Neural crest cell (in vitro differentiated cells): Measurements from ENCODE around the gene NPTN. TPM values are rescaled to one million over a fixed set of nuclear protein-coding genes. Genes with fewer than 3 reads are reported as not detected.

Experiments
- DNase-seq: peaks from one replicate; pipeline ENCODE4 v3.0.0; 2021; ENCODE audit warnings: low read depth, mixed read lengths, low spot score
- H3K27ac Mint-ChIP-seq: one replicate; pipeline ENCODE4 v1.8.0; 2021; ENCODE audit warnings: mild to moderate bottlenecking, mixed read lengths; ENCODE audit not compliant: unreplicated experiment
- H3K27me3 Mint-ChIP-seq: 2 replicates; pipeline ENCODE4 v1.8.0; 2021; ENCODE audit warnings: low read depth, mild to moderate bottlenecking, mixed read lengths
- H3K36me3 Mint-ChIP-seq: 2 replicates; pipeline ENCODE4 v1.8.0; 2021; ENCODE audit warnings: low read depth, mild to moderate bottlenecking, mixed read lengths
- H3K4me1 Mint-ChIP-seq: 2 replicates; pipeline ENCODE4 v1.8.0; 2021; ENCODE audit warnings: mixed read lengths
- H3K4me3 Mint-ChIP-seq: one replicate; pipeline ENCODE4 v1.8.0; 2021; ENCODE audit warnings: mild to moderate bottlenecking, mixed read lengths
- H3K9me3 Mint-ChIP-seq: 2 replicates; pipeline ENCODE4 v1.8.0; 2021; ENCODE audit warnings: mixed read lengths
- total RNA-seq: library from RNA; stranded (reverse); gene quantifications from 2 replicates; pipeline ENCODE4 v1.2.1, GENCODE V29; 2021
- TF ChIP-seq, protein P1 (sequence below): fragments of 200-600 bp; sonication (generic); conservative IDR thresholded peaks from 2 replicates; pipeline ENCODE4 v1.5.0; 2021; ENCODE audit warnings: antibody characterized with exemption, mild to moderate bottlenecking

The NPTN gene
- total RNA-seq, 1 donor from 2014 or later: 54.9 TPM

DNA sequence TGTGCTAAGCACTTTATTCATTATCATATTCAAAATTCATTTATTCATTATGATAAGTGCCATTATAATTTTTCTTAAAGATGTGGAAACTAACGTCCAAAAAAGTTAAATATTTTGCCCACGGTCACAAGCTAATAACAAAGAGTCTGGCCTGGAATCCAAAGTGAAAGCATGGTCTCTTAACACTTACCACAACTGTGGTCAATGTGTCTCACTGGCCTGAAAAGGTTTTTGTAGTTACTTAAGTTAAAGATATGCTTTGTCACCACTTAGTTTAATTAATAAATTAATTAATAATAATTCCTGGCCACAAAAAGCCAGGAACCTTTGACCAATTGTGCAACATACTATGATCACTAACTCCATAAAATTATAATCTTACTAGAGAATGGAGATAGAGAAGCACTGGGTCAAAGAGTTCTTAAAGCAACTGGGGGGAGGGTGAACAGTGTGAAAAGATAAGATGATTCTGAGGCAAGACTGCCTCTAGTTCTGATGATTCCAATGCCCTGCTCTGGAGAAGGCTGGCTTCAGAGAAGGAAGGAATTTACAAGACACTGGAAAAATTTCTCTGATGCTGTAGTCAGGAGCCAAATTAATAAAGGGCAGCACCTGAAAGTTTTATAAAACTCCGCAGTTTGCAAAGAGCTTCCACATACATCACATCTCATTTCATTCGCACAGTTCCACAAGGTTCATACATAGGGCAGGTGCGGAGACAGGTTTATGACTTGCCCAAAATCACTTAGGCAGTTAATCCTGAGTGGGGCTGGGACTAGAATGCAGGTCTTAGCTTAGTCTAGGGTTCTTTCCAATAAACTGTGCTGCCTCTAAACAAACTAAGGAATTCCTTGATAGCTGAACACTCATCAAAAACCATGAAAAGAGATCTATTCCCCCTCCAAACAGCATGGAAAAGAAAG, 32.5 kb downstream of the NPTN start:
- no peak for DNase-seq
- Mint-ChIP-seq H3K36me3 (peaks cover 3% of the 10 kb centered on the region), H3K27ac (no peak overlapping the region), H3K4me1 (peaks cover 27% of the 10 kb centered on the region), H3K4me3 (no peak overlapping the region), H3K27me3 (no peaks in the 10 kb centered on the region), H3K9me3 (no peaks in the 10 kb centered on the region)
- TF ChIP-seq, protein P1, sequence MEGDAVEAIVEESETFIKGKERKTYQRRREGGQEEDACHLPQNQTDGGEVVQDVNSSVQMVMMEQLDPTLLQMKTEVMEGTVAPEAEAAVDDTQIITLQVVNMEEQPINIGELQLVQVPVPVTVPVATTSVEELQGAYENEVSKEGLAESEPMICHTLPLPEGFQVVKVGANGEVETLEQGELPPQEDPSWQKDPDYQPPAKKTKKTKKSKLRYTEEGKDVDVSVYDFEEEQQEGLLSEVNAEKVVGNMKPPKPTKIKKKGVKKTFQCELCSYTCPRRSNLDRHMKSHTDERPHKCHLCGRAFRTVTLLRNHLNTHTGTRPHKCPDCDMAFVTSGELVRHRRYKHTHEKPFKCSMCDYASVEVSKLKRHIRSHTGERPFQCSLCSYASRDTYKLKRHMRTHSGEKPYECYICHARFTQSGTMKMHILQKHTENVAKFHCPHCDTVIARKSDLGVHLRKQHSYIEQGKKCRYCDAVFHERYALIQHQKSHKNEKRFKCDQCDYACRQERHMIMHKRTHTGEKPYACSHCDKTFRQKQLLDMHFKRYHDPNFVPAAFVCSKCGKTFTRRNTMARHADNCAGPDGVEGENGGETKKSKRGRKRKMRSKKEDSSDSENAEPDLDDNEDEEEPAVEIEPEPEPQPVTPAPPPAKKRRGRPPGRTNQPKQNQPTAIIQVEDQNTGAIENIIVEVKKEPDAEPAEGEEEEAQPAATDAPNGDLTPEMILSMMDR: no peak

DNA sequence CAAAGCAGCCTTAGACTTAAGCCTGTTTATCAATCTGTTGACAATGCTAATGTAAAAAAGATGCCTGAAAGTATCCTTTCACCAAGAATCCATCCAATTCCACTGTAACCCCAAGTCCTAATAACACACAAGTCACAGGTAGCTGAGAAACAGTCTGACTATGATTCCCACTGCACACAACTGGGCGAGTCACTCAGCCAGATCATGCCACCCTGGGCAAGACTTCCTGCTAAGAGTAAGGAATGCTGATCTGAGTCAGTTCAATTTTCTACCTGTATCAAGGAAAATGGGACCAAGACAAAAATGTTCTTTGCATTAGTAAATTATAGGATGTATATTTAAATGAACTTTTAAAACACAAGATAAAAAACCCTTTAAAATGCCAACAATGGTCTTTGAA, 33.3 kb downstream of the NPTN start:
- Mint-ChIP-seq H3K36me3 (peaks cover 3% of the 10 kb centered on the region), H3K27ac (no peak overlapping the region), H3K4me3 (no peak overlapping the region), H3K27me3 (no peaks in the 10 kb centered on the region), H3K9me3 (no peaks in the 10 kb centered on the region), H3K4me1 (peaks cover 27% of the 10 kb centered on the region)
- TF ChIP-seq, protein P1: no peak
- DNase-seq: no peak

DNA sequence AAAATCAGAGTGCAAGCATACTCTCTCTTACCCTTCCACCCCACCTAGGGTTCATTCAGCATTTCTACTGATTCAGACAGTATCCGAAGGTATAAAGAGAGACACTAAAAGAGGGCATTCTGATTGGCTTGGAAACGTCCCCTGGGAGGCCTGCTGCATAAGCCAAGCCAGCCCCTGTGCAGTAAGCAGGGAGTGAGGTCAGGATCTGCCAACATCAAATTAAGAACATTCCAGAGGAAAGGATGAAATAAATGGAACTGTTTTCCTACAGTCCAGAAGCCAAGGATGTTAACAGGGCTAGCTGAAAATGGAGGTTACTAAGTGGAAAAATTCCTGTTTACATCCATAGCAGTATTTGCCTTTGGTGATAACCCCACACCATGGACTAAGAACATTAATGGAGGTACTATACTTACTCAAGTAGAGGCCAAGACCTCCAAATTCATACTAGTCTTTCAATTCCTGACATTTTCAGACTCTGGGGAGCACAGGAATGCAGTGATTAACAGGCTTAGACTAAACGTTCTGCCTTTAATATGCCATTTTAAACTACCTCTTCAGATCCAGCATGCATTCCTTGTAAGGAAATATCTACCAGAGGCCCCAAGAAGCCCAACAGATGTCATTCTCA, 34.5 kb downstream of the NPTN start:
- Mint-ChIP-seq H3K4me1 (peaks cover 27% of the 10 kb centered on the region), H3K27ac (no peak overlapping the region), H3K9me3 (no peaks in the 10 kb centered on the region), H3K4me3 (no peak overlapping the region), H3K27me3 (no peaks in the 10 kb centered on the region), H3K36me3 (peaks cover 3% of the 10 kb centered on the region)
- TF ChIP-seq, protein P1: no peak
- no peak for DNase-seq

DNA sequence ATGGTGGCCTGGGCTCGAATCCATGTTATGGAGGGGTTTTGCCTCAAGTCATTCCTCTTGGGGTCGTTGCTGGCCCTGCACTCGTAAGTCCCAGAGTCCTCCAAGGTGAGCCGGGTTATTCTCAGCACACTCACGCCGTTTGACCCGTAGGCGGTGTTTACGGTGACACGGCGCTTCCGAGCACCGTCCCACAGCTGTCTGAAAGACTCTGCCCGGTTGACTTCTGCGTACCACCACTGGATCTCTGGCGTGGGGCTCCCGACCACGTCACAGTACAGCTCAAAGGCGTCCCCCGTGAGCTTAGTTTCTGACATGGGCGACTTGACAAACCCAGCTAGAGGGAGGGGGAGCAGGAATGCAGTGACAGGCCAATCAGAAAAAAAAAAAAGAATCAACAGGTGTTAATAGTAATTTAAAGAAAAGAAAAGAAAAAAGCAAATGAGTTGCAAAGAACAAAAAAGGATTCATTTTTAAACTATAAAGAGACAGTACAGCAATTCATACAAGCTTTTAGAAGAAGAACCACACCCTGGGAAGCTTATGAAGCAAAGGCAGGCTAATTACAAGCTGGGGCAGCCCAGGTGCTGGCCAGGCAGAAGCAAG, 36.1 kb downstream of the NPTN start:
- Mint-ChIP-seq H3K9me3 (no peaks in the 10 kb centered on the region), H3K27ac (peak overlapping the region; percentile 19), H3K4me1 (peaks cover 27% of the 10 kb centered on the region), H3K36me3 (peaks cover 3% of the 10 kb centered on the region), H3K27me3 (no peaks in the 10 kb centered on the region), H3K4me3 (no peak overlapping the region)
- no peak for DNase-seq
- TF ChIP-seq, protein P1: no peak

DNA sequence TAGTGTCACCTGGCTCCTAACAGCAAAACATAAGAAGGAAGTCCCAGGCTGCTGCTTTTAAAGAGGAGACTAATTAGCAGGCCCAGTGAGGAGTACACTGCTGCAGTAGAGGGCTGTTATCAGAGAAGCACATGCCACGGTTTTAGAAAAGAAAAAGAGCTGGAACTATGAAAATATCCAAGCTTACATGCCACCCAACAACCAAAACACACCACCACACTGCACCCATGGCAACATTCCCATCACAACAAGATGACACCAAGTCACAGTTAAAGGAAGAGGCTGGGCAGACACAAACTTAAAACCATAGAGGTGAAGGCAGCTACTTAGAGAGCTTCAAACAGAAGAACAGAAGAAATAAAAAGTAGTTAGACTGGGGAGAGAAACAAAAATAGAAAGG, 37.0 kb downstream of the NPTN start:
- no peak overlapping the region for H3K27ac Mint-ChIP-seq
- peaks cover 5% of the 10 kb centered on the region for H3K36me3 Mint-ChIP-seq
- no peak for DNase-seq
- no peaks in the 10 kb centered on the region for H3K9me3 Mint-ChIP-seq
- H3K27me3 Mint-ChIP-seq: no peaks in the 10 kb centered on the region
- no peak overlapping the region for H3K4me3 Mint-ChIP-seq
- peaks cover 27% of the 10 kb centered on the region for H3K4me1 Mint-ChIP-seq
- TF ChIP-seq, protein P1: no peak
